Right atrium auricular region (tissue), 2 donors: ENCODE results near the gene G6PC1. TPM values are rescaled to one million over a fixed set of nuclear protein-coding genes. Genes with fewer than 3 reads are reported as not detected.
"Not testable (repeated sequence)": the region's sequence is repeated elsewhere in the genome, so short reads cannot be mapped to it uniquely, and the experiment has no call there.

Experiments used
- DNase-seq: peaks from one replicate; pipeline ENCODE4 v3.0.0-alpha.2; 2019; ENCODE audit warnings: low spot score
- H3K27ac ChIP-seq, 2 donors: fragments of 200-600 bp; sonication (generic); 1 replicate in 1 of 2; 2 replicates in 1 of 2; pipeline ENCODE4 v1.5.1; 2016 to 2019
- H3K27me3 ChIP-seq, 2 donors: fragments of 200-600 bp; sonication (generic); one replicate each; pipeline versions ENCODE4 v1.5.1 to v1.6.0; 2017 to 2019
- H3K36me3 ChIP-seq: fragments of 200-600 bp; sonication (generic); one replicate; pipeline ENCODE4 v1.5.1; 2016
- H3K4me1 ChIP-seq, 2 donors: fragments of 200-600 bp; sonication (generic); one replicate each; pipeline versions ENCODE4 v1.5.1 to v1.6.0; 2017 to 2019
- H3K4me3 ChIP-seq, 2 donors: fragments of 200-600 bp; sonication (generic); 1 replicate in 1 of 2; 2 replicates in 1 of 2; pipeline ENCODE4 v1.5.1; 2017 to 2019; ENCODE audit warnings: mild to moderate bottlenecking in 1 of 2, moderate library complexity in 1 of 2
- H3K9me3 ChIP-seq, 2 donors: fragments of 200-600 bp; sonication (generic); one replicate each; pipeline ENCODE4 v1.5.1; 2019
- total RNA-seq, 2 donors: library from RNA; depleted of rRNA; stranded (reverse); fragments of >200 nt; gene quantifications; one replicate each; pipeline ENCODE4 v1.1.0, GENCODE V29; 2016
- TF ChIP-seq, protein P1 (sequence below), 2 donors: fragments of 200-600 bp; sonication (generic); IDR thresholded peaks; one replicate each; pipeline ENCODE4 v1.5.1; 2019; ENCODE audit warnings: antibody characterized with exemption in 2 of 2

G6PC1 gene
- total RNA-seq, 2 donors from 2014 or later = not detected

DNA sequence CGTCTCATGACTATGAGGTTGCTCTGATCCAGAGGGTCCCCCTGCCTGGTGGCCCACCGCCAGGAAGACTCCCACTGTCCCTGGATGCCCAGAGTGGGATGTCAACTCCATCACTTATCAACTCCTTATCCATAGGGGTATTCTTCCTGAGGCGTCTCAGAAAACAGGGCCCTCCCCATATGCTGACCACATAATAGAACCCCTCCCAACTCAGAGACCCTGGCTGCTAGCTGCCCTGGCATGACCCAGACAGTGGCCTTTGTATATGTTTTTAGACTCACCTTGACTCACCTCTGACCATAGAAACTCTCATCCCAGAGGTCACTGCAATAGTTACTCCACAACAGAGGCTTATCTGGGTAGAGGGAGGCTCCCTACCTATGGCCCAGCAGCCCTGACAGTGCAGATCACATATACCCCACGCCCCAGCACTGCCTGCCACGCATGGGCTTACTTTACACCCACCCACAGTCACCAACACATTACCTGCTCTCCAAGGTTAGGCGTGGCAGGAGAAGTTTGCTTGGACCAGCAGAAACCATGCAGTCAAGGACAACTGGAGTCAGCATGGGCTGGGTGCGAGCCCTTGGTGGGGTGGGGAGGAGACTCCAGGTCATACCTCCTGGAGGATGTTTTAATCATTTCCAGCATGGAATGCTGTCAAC lies 2.3 kb upstream of the G6PC1 start:
- no peak for DNase-seq
- no peak overlapping the region for H3K27ac ChIP-seq
- peaks cover 0 to 24% of the 10 kb centered on the region in 2 donors for H3K4me1 ChIP-seq
- H3K4me3 ChIP-seq = no peak overlapping the region
- H3K36me3 ChIP-seq = no peaks in the 10 kb centered on the region
- no peaks in the 10 kb centered on the region for H3K9me3 ChIP-seq
- no peaks in the 10 kb centered on the region for H3K27me3 ChIP-seq
- TF ChIP-seq, protein P1, sequence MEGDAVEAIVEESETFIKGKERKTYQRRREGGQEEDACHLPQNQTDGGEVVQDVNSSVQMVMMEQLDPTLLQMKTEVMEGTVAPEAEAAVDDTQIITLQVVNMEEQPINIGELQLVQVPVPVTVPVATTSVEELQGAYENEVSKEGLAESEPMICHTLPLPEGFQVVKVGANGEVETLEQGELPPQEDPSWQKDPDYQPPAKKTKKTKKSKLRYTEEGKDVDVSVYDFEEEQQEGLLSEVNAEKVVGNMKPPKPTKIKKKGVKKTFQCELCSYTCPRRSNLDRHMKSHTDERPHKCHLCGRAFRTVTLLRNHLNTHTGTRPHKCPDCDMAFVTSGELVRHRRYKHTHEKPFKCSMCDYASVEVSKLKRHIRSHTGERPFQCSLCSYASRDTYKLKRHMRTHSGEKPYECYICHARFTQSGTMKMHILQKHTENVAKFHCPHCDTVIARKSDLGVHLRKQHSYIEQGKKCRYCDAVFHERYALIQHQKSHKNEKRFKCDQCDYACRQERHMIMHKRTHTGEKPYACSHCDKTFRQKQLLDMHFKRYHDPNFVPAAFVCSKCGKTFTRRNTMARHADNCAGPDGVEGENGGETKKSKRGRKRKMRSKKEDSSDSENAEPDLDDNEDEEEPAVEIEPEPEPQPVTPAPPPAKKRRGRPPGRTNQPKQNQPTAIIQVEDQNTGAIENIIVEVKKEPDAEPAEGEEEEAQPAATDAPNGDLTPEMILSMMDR (IDR thresholded peaks at IDR 0.05) = no peak

DNA sequence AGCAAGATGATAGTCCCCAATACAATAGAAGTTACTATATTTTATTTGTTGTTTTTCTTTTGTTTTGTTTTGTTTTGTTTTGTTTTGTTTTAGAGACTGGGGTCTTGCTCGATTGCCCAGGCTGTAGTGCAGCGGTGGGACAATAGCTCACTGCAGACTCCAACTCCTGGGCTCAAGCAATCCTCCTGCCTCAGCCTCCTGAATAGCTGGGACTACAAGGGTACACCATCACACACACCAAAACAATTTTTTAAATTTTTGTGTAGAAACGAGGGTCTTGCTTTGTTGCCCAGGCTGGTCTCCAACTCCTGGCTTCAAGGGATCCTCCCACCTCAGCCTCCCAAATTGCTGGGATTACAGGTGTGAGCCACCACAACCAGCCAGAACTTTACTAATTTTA lies 618 bp upstream of the G6PC1 start:
- not testable (repeated sequence) for H3K4me1 ChIP-seq, H3K4me3 ChIP-seq, DNase-seq, H3K27me3 ChIP-seq, H3K36me3 ChIP-seq, H3K27ac ChIP-seq, H3K9me3 ChIP-seq

DNA sequence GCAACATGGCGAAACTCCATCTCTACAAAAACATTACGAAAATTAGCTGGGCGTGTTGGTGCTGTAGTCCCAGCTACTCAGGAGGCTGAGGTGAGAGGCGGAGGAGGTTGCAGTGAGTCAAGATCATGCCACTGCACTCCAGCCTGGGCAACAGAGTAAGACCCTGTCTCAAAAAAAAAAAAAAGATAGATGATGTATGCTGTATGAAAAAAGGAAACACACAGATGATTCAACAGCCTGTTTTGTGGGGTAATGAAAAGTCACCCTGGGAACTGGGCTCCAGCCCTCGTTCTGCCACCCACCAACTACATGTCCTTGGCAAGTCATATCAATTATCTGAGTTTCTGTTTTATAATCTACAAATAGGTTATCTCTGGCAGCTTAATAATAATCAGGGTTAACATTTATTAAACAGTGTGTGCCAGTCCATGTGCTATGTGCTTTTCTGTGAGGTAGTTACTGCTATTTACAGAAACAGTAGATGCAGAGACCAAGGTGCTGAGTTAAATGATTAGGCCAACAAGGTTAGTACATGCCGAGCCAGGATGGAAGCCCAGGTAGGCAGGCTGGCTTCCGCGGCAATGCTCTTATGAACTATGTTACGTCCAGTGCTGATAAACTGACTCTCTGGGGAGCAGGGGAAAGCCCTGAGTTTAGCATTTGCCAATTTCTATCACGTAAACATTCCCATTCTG lies 1.1 kb downstream of the G6PC1 start:
- no peak overlapping the region for H3K4me3 ChIP-seq
- H3K4me1 ChIP-seq = no peaks in the 10 kb centered on the region

DNA sequence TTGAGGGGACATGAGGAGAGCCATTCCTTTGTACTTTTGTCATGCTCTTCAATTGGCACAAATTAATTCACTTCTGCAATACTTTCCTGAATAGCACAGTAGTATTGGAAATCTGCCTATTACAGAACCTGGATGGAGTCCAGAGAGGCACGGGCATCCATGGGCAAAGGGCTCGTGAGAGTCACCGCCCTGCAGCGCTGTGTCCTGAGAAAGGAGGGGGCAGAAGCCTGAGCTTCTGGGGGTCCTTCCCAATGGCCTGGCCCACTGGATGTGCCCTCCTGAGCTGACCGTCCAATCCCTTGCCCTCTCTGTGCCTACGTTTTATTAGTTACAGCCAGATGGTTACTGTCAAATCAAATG lies 3.5 kb downstream of the G6PC1 start:
- no peaks in the 10 kb centered on the region for H3K4me1 ChIP-seq
- no peaks in the 10 kb centered on the region for H3K36me3 ChIP-seq
- no peaks in the 10 kb centered on the region for H3K27me3 ChIP-seq
- no peak overlapping the region for H3K4me3 ChIP-seq
- DNase-seq = no peak
- TF ChIP-seq, protein P1 (IDR thresholded peaks at IDR 0.05) = no peak
- no peak overlapping the region for H3K27ac ChIP-seq
- no peaks in the 10 kb centered on the region for H3K9me3 ChIP-seq

More for the DNA sequence above, 1.1 kb downstream of the G6PC1 start:
- no peaks in the 10 kb centered on the region for H3K27me3 ChIP-seq
- no peaks in the 10 kb centered on the region for H3K9me3 ChIP-seq
- TF ChIP-seq, protein P1 (IDR thresholded peaks at IDR 0.05) = no peak
- no peaks in the 10 kb centered on the region for H3K36me3 ChIP-seq
- no peak overlapping the region for H3K27ac ChIP-seq
- DNase-seq = no peak

DNA sequence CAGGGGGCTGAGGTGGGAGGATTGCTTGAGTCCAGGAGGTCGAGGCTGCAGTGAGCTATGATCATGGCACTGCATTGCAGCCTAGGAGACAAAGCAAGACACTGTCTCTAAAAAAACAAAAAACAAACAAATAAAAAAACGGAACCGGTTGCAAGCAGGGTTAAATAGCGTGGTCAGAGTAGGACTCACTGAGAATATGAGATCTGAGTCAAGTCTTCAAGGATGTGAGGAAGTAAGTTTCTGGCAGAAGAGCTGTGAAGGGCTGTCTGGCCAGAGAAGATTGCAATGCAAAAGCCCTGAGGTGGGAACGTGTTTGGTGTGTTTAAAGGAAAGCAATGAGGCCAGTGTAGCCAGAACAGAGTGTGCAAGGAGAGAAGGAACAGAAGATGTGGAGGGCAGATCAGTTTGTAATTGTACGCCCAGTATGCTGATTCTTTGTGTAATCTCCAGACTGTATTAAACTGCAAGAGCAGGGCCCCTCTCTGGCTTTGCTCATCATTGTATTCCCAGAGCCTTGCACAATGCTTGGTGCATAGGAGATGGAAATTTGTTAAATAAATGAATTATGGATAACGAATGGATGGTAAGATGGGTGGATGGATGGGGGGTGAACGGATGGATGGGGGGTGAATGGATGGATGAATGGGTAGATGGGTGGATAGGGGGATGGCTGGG lies 6.3 kb downstream of the G6PC1 start:
- H3K36me3 ChIP-seq = no peaks in the 10 kb centered on the region
- no peak for DNase-seq
- H3K27ac ChIP-seq = no peak overlapping the region
- H3K4me1 ChIP-seq = no peaks in the 10 kb centered on the region
- H3K9me3 ChIP-seq = no peaks in the 10 kb centered on the region
- H3K27me3 ChIP-seq = no peaks in the 10 kb centered on the region
- TF ChIP-seq, protein P1 (IDR thresholded peaks at IDR 0.05) = no peak
- no peak overlapping the region for H3K4me3 ChIP-seq
